ENCODE results near the gene MAN1B1.

MAN1B1 gene

GRCh38 chr9:137084526-137084925, 2.3 kb upstream of the MAN1B1 start:
- no peak for DNase-seq (ENCODE audit: low read depth in 2 of 2)

- no peak for DNase-seq (ENCODE audit: low read depth in 2 of 2)
Measured at GRCh38 chr9:137085920-137086530, 760 bp upstream of the MAN1B1 start.

GRCh38 chr9:137087409-137087925, 682 bp downstream of the MAN1B1 start:
- no peak for DNase-seq (ENCODE audit: low read depth in 2 of 2)

- DNase-seq (ENCODE audit: low read depth in 2 of 2), result no peak
Measured at GRCh38 chr9:137088121-137088520, 1.3 kb downstream of the MAN1B1 start.

GRCh38 chr9:137089232-137089947, 2.6 kb downstream of the MAN1B1 start:
- DNase-seq (ENCODE audit: low read depth in 2 of 2), result no peak

- peak; percentile 61 to 68 for DNase-seq (ENCODE audit: low read depth in 2 of 2)
Measured at GRCh38 chr9:137095664-137096517, 9.1 kb downstream of the MAN1B1 start.

GRCh38 chr9:137096785-137097546, 10.2 kb downstream of the MAN1B1 start:
- no peak for DNase-seq (ENCODE audit: low read depth in 2 of 2)

- DNase-seq (ENCODE audit: low read depth in 2 of 2), result no peak
Measured at GRCh38 chr9:137097761-137098462, 11.1 kb downstream of the MAN1B1 start.

- DNase-seq (ENCODE audit: low read depth in 2 of 2), result no peak
Measured at GRCh38 chr9:137099231-137099630, 12.4 kb downstream of the MAN1B1 start.

- no peak for DNase-seq (ENCODE audit: low read depth in 2 of 2)
Measured at GRCh38 chr9:137103206-137103999, 16.6 kb downstream of the MAN1B1 start.

- no peak for DNase-seq (ENCODE audit: low read depth in 2 of 2)
Measured at GRCh38 chr9:137105814-137106661, 19.3 kb downstream of the MAN1B1 start.

GRCh38 chr9:137106662-137107250, 20.0 kb downstream of the MAN1B1 start:
- no peak for DNase-seq (ENCODE audit: low read depth in 2 of 2)

- DNase-seq (ENCODE audit: low read depth in 2 of 2), result no peak
Measured at GRCh38 chr9:137107312-137107921, 20.6 kb downstream of the MAN1B1 start.

GRCh38 chr9:137107982-137108381, 21.2 kb downstream of the MAN1B1 start:
- DNase-seq (ENCODE audit: low read depth in 2 of 2), result no peak

GRCh38 chr9:137108608-137109249, 21.9 kb downstream of the MAN1B1 start:
- DNase-seq (ENCODE audit: low read depth in 2 of 2), result no peak

- DNase-seq (ENCODE audit: low read depth in 2 of 2), result no peak
Measured at GRCh38 chr9:137109250-137110146, 22.7 kb downstream of the MAN1B1 start.

Data from stimulated activated CD4-positive, alpha-beta T cell treated with anti-CD3 and anti-CD28 coated beads, Interleukin-1b, Interleukin-23, amount 100 ng/mL, for 1 hour (primary cell).